Jurkat, Clone E6-1 (cell line): ENCODE results near the gene OLFM1.
"Not testable (repeated sequence)": the region's sequence is repeated elsewhere in the genome, so short reads cannot be mapped to it uniquely, and the experiment has no call there.

Experiments
- DNase-seq: peaks from one replicate; pipeline ENCODE4 v3.0.0-alpha.2; 2011; ENCODE audit warnings: low read depth, low spot score
- H3K4me3 ChIP-seq: 2 replicates; pipeline ENCODE4 v1.5.1; 2011; ENCODE audit warnings: mild to moderate bottlenecking, low read length, control low read depth, moderate library complexity

OLFM1 gene

DNA sequence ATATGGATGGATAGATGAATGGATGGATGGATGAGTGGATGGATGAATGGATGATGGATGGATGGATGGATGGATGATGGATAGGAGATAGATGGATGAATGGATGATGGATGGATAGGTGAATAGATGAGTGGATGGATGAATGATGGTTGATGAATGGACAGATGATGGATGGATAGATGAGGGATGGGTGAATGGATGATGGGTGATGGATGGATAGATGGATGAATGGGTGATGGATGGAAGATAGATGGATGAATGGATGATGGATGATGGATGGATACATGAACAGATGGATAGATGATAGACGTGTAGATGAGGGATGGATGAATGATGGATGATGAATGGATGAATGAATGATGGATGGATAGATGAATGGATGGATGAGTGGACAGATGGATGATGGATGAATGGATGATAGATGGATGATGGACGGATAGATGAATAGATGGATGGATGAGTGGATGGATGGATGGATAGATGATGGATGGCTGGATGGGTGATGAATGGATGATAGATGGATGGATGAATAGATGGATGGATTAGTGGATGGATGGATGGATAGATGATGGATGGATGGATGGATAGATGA lies 53.8 kb downstream of the OLFM1 start:
- DNase-seq, result no peak

DNA sequence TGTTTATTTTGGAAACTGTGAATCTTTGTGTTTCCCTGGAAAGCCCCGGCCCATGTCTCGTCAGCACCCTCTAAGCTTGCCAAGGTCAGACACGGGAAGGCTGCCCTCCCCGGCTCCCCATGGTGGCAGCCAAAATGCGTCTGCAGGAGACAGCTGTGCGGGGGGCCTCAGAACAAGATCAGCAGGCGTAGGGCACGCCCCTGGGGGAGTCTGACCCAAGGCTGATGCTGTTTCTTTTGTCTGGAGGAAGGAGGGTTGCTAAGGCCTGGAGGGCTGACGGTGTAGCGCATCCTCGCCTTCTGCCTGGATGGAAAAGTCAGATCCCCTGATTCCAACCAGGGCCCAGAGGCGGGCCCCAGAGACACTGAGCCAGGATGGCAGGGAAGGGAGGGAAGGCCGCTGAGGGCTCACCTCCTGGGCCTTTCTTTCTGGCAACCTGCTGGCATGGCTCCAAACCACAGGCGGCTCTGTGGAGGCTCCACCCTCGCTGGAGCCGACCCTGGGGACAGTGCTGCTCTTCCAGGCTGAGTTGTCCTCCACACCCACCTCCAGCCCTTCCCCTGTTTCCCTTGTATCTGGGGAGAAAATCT lies 57.2 kb downstream of the OLFM1 start:
- no peak overlapping the region for H3K4me3 ChIP-seq
- no peak for DNase-seq

More for the DNA sequence above, 53.8 kb downstream of the OLFM1 start:
- H3K4me3 ChIP-seq, result no peak overlapping the region

- no peak for DNase-seq
- no peak overlapping the region for H3K4me3 ChIP-seq
Measured at GRCh38 chr9:135145312-135145711, 57.8 kb downstream of the OLFM1 start.

DNA sequence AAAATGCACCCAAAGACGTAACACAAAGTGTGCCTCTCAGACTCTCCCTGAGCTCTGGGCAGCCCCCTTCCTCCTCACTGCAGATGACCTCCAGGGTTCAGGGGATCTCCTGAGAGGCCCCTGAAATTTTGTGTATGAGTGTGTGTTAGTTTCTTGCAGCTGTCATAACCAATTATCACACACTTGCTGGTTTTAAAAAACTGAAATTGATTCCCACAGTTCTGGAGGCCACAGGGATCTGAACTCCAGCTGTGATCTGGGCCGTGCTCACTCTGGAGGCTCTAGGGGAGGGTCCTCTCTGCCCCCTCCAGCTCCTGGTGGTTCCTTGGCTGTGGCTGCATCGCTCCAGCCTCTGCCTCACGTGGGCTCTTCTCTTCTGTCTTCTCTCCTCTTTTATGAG lies 58.8 kb downstream of the OLFM1 start:
- DNase-seq, result no peak
- no peak overlapping the region for H3K4me3 ChIP-seq

- H3K4me3 ChIP-seq, result no peak overlapping the region
- no peak for DNase-seq
Measured at GRCh38 chr9:135146766-135147473, 59.5 kb downstream of the OLFM1 start.

DNA sequence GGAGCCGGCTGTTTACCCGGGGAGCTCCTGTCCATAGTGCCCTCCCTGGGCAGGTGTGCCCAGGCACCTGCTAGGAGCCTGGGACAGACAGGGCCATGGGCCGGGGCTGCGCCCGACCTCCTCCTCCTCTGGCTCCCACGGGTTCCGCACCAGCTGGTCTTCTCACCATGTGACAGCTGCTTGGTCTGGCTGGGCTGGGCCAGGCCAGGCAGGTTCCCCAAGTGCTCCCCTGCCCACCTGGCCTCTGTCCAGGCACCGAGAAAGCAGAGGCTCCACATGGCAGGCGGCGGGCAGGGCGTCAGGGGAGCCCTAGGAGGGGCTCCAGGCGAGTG lies 60.0 kb downstream of the OLFM1 start:
- no peak overlapping the region for H3K4me3 ChIP-seq
- DNase-seq, result no peak

DNA sequence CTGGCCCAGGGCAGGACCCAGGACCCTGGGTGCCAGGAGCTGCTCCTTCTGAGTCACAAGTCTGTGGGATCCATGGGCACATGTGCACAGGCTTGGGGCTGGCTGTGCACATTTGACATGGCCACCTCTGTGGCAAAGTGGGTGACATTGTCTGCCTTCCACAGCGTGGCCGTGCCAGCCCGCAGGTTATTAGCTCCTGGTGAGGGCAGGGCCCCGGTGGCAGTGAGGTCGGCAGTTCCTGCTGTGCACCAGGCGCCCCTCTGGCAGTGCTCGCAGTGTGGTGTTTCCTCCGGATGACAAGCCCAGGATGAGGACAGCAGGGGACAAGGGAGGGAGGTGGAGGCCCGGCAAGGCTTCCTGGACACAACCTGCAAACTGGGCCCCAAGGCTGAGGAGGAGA lies 60.5 kb downstream of the OLFM1 start:
- no peak for DNase-seq
- H3K4me3 ChIP-seq, result no peak overlapping the region

GRCh38 chr9:135148386-135148785 lies 60.9 kb downstream of the OLFM1 start:
- H3K4me3 ChIP-seq, result no peak overlapping the region
- DNase-seq, result no peak

DNA sequence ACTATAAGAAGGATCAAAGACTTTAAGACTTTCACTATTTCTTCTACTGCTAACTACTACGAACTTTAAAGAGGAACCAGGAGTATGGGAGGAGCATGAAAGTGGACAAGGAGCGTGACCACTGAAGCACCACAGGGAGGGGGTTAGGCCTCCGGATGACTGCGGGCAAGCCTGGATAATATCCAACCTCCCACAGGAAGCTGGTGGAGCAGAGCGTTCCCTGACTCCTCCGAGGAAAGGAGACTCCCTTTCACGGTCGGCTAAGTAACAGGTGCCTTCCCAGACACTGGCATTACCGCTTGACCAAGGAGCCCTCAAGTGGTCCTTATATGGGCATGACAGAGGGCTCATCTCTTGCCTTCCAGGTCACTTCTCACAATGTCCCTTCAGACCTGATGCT lies 62.4 kb downstream of the OLFM1 start:
- H3K4me3 ChIP-seq, DNase-seq: not testable (repeated sequence)

GRCh38 chr9:135150981-135151380 lies 63.5 kb downstream of the OLFM1 start:
- DNase-seq, result no peak
- H3K4me3 ChIP-seq, result no peak overlapping the region

DNA sequence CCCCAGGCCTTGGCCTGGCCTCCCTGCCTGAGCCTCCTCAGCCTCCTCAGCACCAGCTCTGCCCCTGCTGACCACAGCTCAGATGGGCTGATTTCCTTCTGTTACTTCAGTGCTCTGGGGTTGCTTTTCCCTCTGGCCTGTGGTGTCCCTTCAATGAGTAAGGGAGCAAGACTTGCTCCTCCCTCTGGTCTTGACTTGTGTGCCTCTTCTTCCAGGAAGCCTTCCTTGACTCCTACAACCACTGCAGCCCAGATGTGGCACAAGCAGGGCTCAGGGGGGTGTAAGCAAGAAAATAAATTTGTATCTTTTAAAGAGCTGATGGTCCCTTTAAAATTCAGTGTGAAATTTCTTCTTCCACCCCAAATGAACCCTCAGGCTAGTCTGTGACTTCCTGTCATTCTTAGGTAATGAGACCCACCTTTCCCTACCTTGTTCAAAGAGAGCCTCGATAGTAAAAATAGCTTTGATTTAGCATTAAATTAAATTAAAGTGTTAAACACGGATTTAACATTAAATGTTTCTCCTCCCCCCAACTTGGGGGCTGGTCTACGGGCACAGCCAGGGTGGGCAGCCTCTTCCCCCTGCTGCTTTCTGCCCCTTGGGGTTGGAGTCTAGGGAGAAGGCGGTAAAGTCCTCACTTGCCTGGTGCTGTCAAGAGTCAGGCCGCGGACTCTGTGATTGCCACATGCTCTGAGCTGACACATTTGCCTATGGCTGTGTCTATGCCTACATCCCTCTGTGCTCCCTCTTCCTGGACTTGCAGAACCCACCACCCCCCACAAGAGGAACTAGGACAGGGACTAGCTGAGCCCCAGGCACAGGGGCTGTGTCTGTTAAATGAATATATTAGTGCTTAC lies 64.5 kb downstream of the OLFM1 start:
- DNase-seq, result no peak
- no peak overlapping the region for H3K4me3 ChIP-seq

- no peak for DNase-seq
- no peak overlapping the region for H3K4me3 ChIP-seq
Measured at GRCh38 chr9:135152614-135153334, 65.3 kb downstream of the OLFM1 start.

- DNase-seq, result no peak
- H3K4me3 ChIP-seq, result no peak overlapping the region
Measured at GRCh38 chr9:135154050-135154615, 66.7 kb downstream of the OLFM1 start.

- H3K4me3 ChIP-seq, result no peak overlapping the region
- DNase-seq, result no peak
Measured at GRCh38 chr9:135155396-135155795, 67.9 kb downstream of the OLFM1 start.

- no peak overlapping the region for H3K4me3 ChIP-seq
- peak; percentile 3 for DNase-seq
Measured at GRCh38 chr9:135156525-135157510, 69.3 kb downstream of the OLFM1 start.

- no peak overlapping the region for H3K4me3 ChIP-seq
- DNase-seq, result no peak
Measured at GRCh38 chr9:135157856-135158563, 70.5 kb downstream of the OLFM1 start.

- DNase-seq, result no peak
- no peak overlapping the region for H3K4me3 ChIP-seq
Measured at GRCh38 chr9:135158564-135158937, 71.1 kb downstream of the OLFM1 start.
